ENCODE measurements around the gene HYCC1.
A peak's percentile ranks its signal among the peaks of the same experiment; 100 is the strongest.
"Not testable (repeated sequence)": the region's sequence is repeated elsewhere in the genome, so short reads cannot be mapped to it uniquely, and the experiment has no call there.

Gene HYCC1

DNA sequence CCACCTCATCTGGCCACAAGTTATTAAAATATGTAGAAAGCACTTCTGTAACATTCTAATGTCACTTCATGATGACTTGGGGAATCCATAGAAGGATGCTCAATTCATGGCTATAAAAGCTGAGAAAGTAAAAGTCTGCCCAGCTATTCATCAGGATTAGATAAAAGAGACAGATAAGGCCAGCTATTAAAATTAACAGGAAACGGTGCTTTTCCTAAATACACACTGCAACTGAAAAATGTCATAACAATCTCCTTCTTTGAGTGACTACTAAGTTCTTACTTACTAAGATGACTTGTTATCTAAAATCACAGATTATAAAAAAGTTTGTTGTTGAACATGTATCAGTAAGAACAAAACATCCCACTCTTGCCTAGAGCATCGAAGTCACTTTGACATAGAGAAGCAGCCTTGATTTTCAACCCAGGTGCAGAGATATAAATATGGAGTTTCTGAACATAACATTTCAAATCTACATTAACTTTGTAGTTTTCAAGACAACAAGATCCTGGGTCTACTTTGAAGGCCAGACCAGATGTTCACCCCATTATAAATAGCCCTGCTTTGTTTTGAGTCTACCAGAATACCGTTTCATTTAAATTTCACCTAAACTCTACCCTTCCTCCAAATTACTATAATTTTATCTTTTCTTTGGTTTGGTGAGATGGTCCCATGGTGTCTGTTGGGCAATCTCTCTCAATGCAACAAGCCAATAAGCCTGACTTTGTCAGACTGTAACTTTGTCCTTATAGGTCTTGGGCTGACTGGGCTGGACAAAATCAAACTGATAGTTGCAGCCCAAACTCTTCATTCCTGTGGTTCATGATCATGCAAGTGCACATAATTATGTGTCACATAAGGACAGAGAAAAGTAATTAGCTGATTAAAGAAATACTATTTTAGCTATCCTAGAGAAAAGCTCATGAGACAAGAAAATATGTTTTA, 24.0 kb downstream of the HYCC1 start:
- TF ChIP-seq, protein P1, sequence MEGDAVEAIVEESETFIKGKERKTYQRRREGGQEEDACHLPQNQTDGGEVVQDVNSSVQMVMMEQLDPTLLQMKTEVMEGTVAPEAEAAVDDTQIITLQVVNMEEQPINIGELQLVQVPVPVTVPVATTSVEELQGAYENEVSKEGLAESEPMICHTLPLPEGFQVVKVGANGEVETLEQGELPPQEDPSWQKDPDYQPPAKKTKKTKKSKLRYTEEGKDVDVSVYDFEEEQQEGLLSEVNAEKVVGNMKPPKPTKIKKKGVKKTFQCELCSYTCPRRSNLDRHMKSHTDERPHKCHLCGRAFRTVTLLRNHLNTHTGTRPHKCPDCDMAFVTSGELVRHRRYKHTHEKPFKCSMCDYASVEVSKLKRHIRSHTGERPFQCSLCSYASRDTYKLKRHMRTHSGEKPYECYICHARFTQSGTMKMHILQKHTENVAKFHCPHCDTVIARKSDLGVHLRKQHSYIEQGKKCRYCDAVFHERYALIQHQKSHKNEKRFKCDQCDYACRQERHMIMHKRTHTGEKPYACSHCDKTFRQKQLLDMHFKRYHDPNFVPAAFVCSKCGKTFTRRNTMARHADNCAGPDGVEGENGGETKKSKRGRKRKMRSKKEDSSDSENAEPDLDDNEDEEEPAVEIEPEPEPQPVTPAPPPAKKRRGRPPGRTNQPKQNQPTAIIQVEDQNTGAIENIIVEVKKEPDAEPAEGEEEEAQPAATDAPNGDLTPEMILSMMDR (IDR thresholded peaks at IDR 0.05; ENCODE audit: low read depth, low read length, missing control alignments) = no peak
- no peak for DNase-seq (ENCODE audit: low read depth)
- in situ Hi-C loops (cut with HindIII; ENCODE audit: low sequenced_read_pairs) = loop anchor here (25.0 kb wide), 1 partner anchor 128 kb away; no protein-coding TSS in a partner anchor
- no peak overlapping the region for H3K4me3 ChIP-seq (ENCODE audit: low read depth, low read length)

DNA sequence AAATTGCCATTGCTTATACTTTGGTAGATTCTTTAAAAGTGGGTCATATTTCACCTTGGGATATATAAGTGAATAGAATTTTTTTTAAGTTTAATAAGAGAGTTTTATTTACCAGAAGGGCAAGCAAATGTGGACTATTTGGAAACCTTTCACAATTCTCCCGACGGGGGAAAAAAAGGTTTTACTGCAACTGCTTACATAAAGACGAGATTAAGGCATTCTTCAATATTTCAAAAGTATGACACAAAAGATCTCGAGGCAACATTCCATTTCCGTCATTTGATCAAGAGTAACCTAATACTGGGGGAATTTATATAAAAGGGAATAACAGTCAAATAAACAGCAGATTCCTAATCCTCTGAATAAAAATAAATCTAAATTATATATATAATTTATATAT, 28.5 kb downstream of the HYCC1 start:
- no peak overlapping the region for H3K4me3 ChIP-seq (ENCODE audit: low read depth, low read length)
- in situ Hi-C loops (cut with HindIII; ENCODE audit: low sequenced_read_pairs) = loop anchor here (25.0 kb wide), 1 partner anchor 123 kb away; no protein-coding TSS in a partner anchor
- TF ChIP-seq, protein P1 (IDR thresholded peaks at IDR 0.05; ENCODE audit: low read depth, low read length, missing control alignments) = no peak
- no peak for DNase-seq (ENCODE audit: low read depth)

- TF ChIP-seq, protein P1 (IDR thresholded peaks at IDR 0.05; ENCODE audit: low read depth, low read length, missing control alignments) = no peak
- no peak for DNase-seq (ENCODE audit: low read depth)
- in situ Hi-C loops (cut with HindIII; ENCODE audit: low sequenced_read_pairs) = loop anchor here (25.0 kb wide), 1 partner anchor 121 kb away; no protein-coding TSS in a partner anchor
- no peak overlapping the region for H3K4me3 ChIP-seq (ENCODE audit: low read depth, low read length)
These were observed 30.6 kb downstream of the HYCC1 start for GRCh38 chr7:22983257-22983855.

DNA sequence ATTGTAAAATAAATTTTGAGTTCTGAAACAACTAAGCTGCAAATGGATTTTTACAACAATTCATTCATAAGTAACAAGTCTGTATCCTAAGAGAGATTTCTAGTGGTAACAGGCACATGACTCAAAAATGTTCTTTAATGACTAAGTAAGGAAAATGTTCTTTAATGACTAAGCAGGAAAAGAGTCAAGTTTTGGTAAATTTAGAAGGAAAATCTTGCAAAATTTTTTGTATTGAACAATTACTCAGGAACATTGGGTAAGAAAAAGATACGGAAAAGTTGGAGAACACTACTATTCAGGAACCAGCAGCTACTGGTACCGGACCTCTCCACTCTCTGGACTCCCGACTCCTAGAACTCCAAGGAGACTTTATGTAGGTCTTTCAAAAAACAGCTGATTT, 33.5 kb downstream of the HYCC1 start:
- peak; percentile 40 for DNase-seq (ENCODE audit: low read depth)
- no peak overlapping the region for H3K4me3 ChIP-seq (ENCODE audit: low read depth, low read length)
- TF ChIP-seq, protein P1 (IDR thresholded peaks at IDR 0.05; ENCODE audit: low read depth, low read length, missing control alignments) = no peak
- in situ Hi-C loops (cut with HindIII; ENCODE audit: low sequenced_read_pairs) = loop anchor here (25.0 kb wide), 1 partner anchor 118 kb away; no protein-coding TSS in a partner anchor

DNA sequence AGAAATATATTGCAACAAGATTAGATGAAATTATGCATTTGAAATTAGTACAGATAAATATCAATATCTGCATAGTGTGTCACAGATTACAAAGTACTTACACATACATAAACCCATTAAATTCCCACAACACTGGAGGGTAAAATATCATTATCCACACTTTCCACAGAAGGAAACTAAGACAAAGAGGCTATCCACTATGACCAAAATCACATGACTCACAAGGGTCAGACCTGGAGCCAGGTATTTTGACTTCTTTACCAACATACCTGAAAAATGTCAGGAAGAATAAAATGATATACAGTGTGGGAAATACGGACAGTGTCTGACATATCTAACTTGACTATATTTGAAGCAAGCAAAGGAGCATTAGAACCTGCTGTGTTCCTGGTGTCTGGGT, 34.1 kb downstream of the HYCC1 start:
- no peak overlapping the region for H3K4me3 ChIP-seq (ENCODE audit: low read depth, low read length)
- no peak for DNase-seq (ENCODE audit: low read depth)
- in situ Hi-C loops (cut with HindIII; ENCODE audit: low sequenced_read_pairs) = loop anchor here (25.0 kb wide), 1 partner anchor 118 kb away; no protein-coding TSS in a partner anchor
- TF ChIP-seq, protein P1 (IDR thresholded peaks at IDR 0.05; ENCODE audit: low read depth, low read length, missing control alignments) = no peak

- TF ChIP-seq, protein P1 (IDR thresholded peaks at IDR 0.05; ENCODE audit: low read depth, low read length, missing control alignments) = no peak
- no peak for DNase-seq (ENCODE audit: low read depth)
- no peak overlapping the region for H3K4me3 ChIP-seq (ENCODE audit: low read depth, low read length)
- in situ Hi-C loops (cut with HindIII; ENCODE audit: low sequenced_read_pairs) = loop anchor here (25.0 kb wide), 1 partner anchor 117 kb away; no protein-coding TSS in a partner anchor
These were observed 34.7 kb downstream of the HYCC1 start for GRCh38 chr7:22979251-22979650.

- H3K4me3 ChIP-seq (ENCODE audit: low read depth, low read length); DNase-seq (ENCODE audit: low read depth): not testable (repeated sequence)
- in situ Hi-C loops (cut with HindIII; ENCODE audit: low sequenced_read_pairs) = loop anchor here (25.0 kb wide), 1 partner anchor 112 kb away; no protein-coding TSS in a partner anchor
These were observed 39.3 kb downstream of the HYCC1 start for GRCh38 chr7:22974636-22975035.

All from astrocyte of the cerebellum (primary cell).